B cell (primary cell): Measurements from ENCODE around the gene HNRNPK.
"Not testable (repeated sequence)": the region's sequence is repeated elsewhere in the genome, so short reads cannot be mapped to it uniquely, and the experiment has no call there.

Experiments
- CTCF ChIP-seq: fragments of 200-600 bp; IDR thresholded peaks from one replicate; pipeline ENCODE4 v1.8.0; 2022; ENCODE audit warnings: antibody characterized with exemption, mild to moderate bottlenecking
- EZH2 ChIP-seq: IDR thresholded peaks from 2 replicates; pipeline ENCODE4 v1.6.1; 2012; ENCODE audit warnings: borderline replicate concordance, low read depth, mild to moderate bottlenecking, moderate library complexity, low read length; ENCODE audit not compliant: insufficient read depth, poor library complexity, severe bottlenecking

- TF ChIP-seq CTCF, EZH2: not testable (repeated sequence)
Measured at GRCh38 chr9:83948096-83948495, 31.9 kb downstream of the HNRNPK start.
